GM12872 (cell line): Measurements from ENCODE around the gene ZCCHC18.
"Not testable (repeated sequence)": the region's sequence is repeated elsewhere in the genome, so short reads cannot be mapped to it uniquely, and the experiment has no call there.

Experiments used
- TF ChIP-seq, protein P1 (sequence below): IDR thresholded peaks from 3 replicates; pipeline ENCODE4 v1.5.1; 2011; ENCODE audit warnings: low read depth, mild to moderate bottlenecking, low read length, moderate library complexity; ENCODE audit not compliant: insufficient read depth

Gene ZCCHC18

DNA sequence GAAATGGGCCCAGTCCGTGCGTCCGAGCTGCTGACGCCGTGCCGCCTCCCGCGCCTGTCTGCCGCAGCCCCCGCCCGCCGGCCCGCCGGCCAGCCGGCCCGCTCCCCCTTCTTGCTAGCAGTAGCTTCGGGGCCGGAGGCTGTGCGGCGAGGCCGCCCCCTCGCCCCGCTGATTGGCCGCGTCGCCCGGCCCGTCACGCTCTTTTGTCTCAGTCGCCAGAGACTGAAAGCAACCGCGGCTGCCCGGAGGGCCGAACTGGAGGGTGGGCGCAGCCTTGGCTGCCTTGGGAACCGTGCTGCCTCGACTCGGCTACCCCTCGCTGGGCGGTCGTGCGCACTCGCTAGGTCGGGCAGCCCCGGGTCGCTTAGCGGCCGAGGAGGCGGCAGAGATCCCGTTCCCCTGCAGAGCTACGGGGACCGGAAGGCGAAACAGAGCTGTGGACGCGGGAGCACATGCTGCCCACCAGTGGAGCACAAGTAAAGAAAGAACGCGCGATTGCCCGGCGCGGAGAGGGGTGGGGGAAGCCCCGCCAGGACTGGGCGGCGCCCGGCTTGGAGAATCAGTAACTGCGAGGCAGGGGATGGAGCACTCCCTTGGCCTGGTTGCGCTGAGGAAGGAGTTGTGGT is at the start of gene ZCCHC18:
Gene ZCCHC18 (plus strand): TSS at position 198 of the 626 bp plus-strand sequence. CDS start 1,589 bp downstream, outside the sequence.
- TF ChIP-seq, protein P1, sequence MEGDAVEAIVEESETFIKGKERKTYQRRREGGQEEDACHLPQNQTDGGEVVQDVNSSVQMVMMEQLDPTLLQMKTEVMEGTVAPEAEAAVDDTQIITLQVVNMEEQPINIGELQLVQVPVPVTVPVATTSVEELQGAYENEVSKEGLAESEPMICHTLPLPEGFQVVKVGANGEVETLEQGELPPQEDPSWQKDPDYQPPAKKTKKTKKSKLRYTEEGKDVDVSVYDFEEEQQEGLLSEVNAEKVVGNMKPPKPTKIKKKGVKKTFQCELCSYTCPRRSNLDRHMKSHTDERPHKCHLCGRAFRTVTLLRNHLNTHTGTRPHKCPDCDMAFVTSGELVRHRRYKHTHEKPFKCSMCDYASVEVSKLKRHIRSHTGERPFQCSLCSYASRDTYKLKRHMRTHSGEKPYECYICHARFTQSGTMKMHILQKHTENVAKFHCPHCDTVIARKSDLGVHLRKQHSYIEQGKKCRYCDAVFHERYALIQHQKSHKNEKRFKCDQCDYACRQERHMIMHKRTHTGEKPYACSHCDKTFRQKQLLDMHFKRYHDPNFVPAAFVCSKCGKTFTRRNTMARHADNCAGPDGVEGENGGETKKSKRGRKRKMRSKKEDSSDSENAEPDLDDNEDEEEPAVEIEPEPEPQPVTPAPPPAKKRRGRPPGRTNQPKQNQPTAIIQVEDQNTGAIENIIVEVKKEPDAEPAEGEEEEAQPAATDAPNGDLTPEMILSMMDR = no peak

DNA sequence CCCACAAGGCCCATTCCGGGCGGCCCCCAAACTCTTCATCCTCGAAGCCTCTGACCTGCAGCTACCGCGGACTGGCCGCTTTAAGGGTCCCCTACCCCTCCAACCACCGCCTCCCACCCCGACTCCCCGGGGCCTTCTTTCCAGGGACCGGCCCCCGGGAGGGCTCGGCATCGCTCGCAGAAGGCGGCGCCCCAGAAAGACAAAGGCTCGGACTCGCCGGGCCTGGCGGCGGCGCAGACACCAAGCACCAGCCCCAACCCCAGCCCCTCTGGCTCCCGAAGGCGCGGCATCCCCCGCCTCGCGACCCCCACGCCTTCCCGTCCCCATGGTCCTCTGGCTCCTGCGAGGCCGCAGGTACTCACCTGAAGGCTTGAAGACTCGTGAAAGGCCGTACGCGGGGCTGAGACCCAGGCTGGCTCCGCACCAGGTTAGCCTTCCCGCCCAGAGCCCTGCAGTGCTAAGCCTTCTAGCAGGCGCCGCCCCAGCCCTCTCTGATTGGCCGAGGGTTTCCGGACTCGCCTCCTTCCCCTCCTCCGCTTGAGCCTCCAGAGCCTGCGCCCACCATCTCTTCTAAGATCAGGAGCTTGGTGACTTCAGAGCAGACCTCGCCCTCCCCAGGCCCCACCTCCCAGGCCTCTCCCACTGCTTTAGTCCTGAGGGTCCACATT is 36.4 kb upstream of the ZCCHC18 start, which contains the start of gene TMSB15C:
Gene TMSB15C (minus strand): TSS at position 459 of the 668 bp plus-strand sequence.
- TF ChIP-seq, protein P1 = not testable (repeated sequence)

GRCh38 chrX:104084063-104084462 is 28.3 kb upstream of the ZCCHC18 start:
- TF ChIP-seq, protein P1 = no peak

GRCh38 chrX:104084534-104085277 is 27.6 kb upstream of the ZCCHC18 start:
- TF ChIP-seq, protein P1 = no peak

DNA sequence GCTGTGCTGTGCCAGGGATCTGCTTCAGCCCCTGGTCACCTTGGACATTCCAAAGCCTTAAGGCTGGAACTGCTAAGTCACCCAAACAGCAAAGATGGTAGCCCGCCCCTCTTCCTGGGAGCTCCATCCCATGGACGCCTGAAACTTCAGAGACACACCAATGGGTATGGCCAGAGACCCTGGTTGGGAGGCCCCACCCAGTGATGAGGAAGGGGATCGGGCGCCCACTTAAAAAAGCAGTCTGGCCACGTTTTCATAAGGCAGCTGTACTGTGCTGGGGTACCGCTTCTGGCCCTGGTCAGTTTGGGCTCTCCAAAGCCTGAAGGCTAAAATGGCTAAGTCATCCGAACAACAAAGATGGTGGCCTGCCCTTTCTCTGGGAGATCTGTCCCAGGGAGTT is 26.8 kb upstream of the ZCCHC18 start:
- TF ChIP-seq, protein P1 = no peak

DNA sequence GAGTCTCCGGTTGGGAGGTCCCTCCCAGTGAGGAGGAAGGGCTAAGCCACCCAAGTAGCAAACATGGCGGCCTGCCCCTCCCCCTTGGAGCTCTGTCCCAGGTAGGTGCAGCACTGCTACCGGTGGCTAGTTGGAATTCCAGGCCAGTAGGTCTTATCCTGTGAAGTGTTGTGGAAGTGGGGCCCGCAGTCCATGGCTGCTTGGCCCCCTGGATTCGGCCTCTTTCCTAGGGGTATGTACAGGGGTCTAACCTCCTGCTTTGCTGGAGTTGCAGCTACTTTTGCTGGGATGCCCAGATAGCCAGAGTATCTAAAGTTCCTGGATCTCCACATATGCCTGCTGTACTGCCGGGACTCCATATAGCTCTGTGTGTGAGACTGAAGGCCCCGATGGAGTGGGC is 26.4 kb upstream of the ZCCHC18 start:
- TF ChIP-seq, protein P1 = no peak

DNA sequence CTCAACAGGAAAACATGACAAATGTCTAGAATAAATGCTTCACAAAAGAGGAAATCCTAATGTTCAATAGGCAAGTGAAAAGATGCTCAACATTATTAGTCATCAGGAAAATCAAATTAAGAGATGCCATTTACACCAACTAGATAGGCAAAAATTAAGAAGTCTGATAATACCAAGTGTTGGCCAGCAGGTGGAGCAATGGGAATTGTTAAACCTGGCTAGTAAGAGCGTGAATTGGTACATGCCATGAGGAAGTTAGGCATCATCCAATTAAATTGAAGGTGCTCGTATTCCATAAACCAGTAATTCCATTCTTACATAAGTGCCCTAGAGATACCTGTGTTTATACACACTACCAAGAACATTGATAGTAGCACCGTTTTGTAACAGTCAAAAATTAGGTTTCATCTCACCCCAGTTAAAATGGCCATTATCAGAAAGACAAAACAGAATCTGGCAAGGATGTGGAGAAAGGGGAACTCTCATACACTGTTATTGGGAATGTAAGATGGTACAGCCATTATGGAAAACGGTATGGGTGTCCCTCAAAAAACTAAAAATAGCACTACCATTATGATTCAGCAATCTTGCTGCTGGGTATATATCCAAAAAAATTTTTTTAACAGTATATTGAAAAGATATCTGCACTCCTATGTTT is 14.0 kb upstream of the ZCCHC18 start:
- TF ChIP-seq, protein P1 = peak; percentile 53; the same call in 2 of the 3 replicates
